AG04449 (cell line): Measurements from ENCODE around the gene GOLIM4.

ENCODE experiments used
- CTCF ChIA-PET: fragments of 350-600 bp; formaldehyde crosslinking; extraction: SDS; loops from one replicate; lab custom pipeline; 2021; ENCODE audit warnings: antibody characterized with exemption; lab: Yijun Ruan, JAX
- POLR2A ChIA-PET: fragments of 400-600, 350-600 bp; formaldehyde crosslinking; extraction: SDS; loops from one replicate; lab custom pipeline; 2020; ENCODE audit warnings: antibody characterized with exemption, inconsistent platforms; lab: Yijun Ruan, JAX
- DNase-seq: peaks from one replicate; pipeline ENCODE4 v3.0.0-alpha.2; 2010; ENCODE audit warnings: low read depth, low spot score
- H3K4me3 ChIP-seq: 2 replicates; pipeline ENCODE4 v1.5.1; 2011; ENCODE audit warnings: low read depth, mild to moderate bottlenecking, control low read depth, low read length
- TF ChIP-seq, protein P1 (sequence below): IDR thresholded peaks from one replicate; pipeline ENCODE4 v1.5.1; 2011; ENCODE audit warnings: mild to moderate bottlenecking, moderate library complexity, low read length, control low read depth, inconsistent platforms; ENCODE audit not compliant: insufficient read depth; ENCODE audit errors: missing control alignments

The GOLIM4 gene

DNA sequence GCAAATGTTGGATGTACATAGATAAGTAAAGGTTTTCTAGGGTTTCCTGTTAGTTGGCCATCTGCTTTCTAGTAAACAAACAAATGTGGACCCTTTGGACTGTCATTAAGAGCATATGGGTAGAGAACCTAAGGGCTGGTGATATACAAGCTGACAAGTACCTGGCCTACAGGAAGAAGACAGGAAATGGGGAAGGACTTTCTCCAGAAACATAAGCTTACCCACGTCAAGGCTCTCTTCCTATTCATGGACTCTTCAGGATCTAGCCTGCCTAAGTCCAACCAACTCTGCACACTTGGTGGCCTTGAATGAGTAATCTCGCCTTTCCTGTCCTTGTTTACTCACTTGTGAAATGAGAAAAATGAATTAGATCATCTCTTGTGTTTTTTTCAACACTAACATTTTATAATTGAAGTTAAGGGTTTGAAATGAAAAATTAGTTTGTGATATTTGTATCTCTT is 22.2 kb upstream of the GOLIM4 start:
- CTCF ChIA-PET: interaction anchor here (1.3 to 1.8 kb wide), 2 partner anchors 48 to 80 kb away, joined by 3 to 5 read pairs; no protein-coding TSS in a partner anchor
- DNase-seq: no peak
- TF ChIP-seq, protein P1, sequence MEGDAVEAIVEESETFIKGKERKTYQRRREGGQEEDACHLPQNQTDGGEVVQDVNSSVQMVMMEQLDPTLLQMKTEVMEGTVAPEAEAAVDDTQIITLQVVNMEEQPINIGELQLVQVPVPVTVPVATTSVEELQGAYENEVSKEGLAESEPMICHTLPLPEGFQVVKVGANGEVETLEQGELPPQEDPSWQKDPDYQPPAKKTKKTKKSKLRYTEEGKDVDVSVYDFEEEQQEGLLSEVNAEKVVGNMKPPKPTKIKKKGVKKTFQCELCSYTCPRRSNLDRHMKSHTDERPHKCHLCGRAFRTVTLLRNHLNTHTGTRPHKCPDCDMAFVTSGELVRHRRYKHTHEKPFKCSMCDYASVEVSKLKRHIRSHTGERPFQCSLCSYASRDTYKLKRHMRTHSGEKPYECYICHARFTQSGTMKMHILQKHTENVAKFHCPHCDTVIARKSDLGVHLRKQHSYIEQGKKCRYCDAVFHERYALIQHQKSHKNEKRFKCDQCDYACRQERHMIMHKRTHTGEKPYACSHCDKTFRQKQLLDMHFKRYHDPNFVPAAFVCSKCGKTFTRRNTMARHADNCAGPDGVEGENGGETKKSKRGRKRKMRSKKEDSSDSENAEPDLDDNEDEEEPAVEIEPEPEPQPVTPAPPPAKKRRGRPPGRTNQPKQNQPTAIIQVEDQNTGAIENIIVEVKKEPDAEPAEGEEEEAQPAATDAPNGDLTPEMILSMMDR: no peak
- H3K4me3 ChIP-seq: no peak overlapping the region
- POLR2A ChIA-PET: no interaction called here

DNA sequence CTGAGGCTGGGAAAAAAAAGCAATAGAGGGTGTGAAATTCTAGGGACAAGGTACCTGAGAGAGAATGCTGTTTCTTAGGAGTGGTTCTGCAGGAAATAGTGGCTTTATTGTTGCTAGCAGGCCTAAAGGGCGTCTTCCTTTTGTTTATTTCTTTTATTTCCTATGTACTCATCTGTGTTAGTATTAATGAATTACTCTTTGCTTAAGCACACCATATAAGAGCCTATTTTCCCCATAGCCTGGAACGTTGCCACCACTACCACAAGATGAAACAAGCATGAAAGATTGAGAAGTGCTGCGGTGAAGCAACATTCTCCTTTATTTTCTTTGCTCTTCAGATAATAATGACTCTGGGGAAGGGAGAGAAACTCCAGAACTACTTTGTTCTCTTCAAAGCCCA is 21.3 kb upstream of the GOLIM4 start:
- DNase-seq: no peak
- TF ChIP-seq, protein P1: no peak
- no peak overlapping the region for H3K4me3 ChIP-seq
- ChIA-PET CTCF (interaction anchor here (1.0 to 1.8 kb wide), 2 partner anchors 49 to 72 kb away, joined by 3 to 5 read pairs; no protein-coding TSS in a partner anchor), POLR2A (no interaction called here)

DNA sequence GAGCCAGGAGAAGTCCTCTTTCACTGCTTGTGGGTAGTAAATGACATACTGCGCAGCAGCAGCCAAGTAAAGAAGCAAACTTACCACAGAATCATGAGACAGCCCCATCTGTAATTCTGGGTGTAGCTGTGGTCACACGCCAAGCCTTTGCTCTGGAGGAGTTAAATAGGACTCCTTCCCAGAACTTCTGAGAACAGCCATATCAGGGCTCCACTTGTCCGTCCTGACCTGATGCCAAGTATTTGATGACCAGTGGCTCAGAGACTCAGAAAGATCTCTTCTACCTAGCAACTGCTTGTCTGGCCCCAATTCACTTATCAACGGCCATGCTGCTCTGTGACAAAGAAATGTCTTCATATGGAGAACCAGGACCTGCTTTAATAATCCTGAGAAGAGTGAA is 20.6 kb upstream of the GOLIM4 start:
- H3K4me3 ChIP-seq: no peak overlapping the region
- TF ChIP-seq, protein P1: no peak
- ChIA-PET CTCF (interaction anchor here (1.0 kb wide), 1 partner anchor 71 kb away, joined by 3 read pairs; no protein-coding TSS in a partner anchor), POLR2A (no interaction called here)
- DNase-seq: no peak

DNA sequence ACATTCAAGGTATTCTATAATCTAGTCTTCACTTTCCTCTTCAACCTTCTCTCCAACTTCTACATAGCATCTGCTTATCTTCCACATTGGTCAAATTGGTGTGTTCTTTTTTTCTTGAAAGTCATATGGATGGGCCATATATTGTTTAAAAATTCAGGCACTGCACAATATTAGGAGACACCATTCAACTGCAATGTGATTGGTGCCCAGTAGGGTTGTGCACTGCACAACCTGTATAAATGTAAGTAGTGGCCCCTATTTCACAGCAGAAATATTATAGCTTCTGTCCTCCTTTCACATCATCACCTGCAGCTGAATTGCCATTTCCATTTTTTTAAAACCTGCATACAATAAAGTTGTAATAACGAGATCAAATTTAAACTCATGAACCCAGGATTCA is 18.1 kb upstream of the GOLIM4 start:
- TF ChIP-seq, protein P1: no peak
- CTCF ChIA-PET: interaction anchor here (0.7 kb wide), 1 partner anchor 69 kb away, joined by 3 read pairs; no protein-coding TSS in a partner anchor
- POLR2A ChIA-PET: no interaction called here
- no peak overlapping the region for H3K4me3 ChIP-seq
- no peak for DNase-seq

DNA sequence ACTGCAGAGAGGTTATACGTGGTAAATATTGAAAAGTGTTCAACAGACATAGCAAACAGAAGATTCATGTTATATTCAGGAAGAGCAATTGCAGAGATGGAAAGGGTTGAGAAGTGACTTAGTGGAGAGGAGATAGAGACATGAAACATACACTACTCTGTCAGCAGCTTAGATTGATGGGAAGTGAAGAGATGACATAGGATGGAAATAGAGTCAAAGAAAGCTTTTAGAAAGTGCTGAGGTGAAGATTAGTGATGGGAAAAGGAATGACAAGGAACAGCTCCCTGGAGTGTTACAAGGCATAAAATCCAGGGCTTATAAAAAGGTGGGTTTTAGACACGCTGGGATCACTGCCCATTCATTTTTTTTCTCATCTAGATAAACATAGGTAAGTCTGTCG is 17.2 kb upstream of the GOLIM4 start:
- CTCF ChIA-PET: interaction anchor here (0.9 kb wide), 1 partner anchor 52 kb away, joined by 3 read pairs; no protein-coding TSS in a partner anchor
- POLR2A ChIA-PET: no interaction called here
- TF ChIP-seq, protein P1: no peak
- H3K4me3 ChIP-seq: no peak overlapping the region
- DNase-seq: no peak

DNA sequence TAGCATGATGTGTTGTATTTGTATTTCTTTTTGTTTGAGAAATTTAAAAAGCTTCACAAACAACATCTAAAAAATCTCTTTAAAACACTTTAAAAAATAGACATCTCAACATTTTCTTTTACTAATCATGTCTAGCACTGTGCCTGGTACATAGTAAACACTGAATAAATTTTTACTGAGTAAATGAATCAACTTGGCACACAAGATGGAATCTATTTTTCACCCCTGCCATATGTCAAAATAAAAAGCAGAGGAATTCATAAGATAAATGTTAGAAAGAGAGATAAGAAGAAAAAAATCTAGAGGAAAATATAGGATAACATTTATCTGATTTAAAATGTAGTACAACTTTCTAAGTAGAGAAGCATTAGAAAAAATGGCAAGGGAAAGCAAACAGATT is 8.6 kb upstream of the GOLIM4 start:
- TF ChIP-seq, protein P1: no peak
- CTCF ChIA-PET: no interaction called here

More for the DNA sequence above, 8.6 kb upstream of the GOLIM4 start:
- H3K4me3 ChIP-seq: no peak overlapping the region
- POLR2A ChIA-PET: no interaction called here
- DNase-seq: no peak
